AG04450 (cell line): ENCODE measurements around the gene PRSS12. TPM values are rescaled to one million over a fixed set of nuclear protein-coding genes. Genes with fewer than 3 reads are reported as not detected.

Experiments used
- CTCF ChIA-PET: fragments of 300-600, 350-600 bp; formaldehyde crosslinking; extraction: SDS; loops from one replicate; lab custom pipeline; 2022; ENCODE audit warnings: antibody characterized with exemption, inconsistent platforms; lab: Charles Lee
- POLR2A ChIA-PET: fragments of 350-600 bp; formaldehyde crosslinking; extraction: SDS; loops from one replicate; lab custom pipeline; 2021; ENCODE audit warnings: antibody characterized with exemption, inconsistent platforms; lab: Yijun Ruan, JAX
- DNase-seq: peaks from one replicate; pipeline ENCODE4 v3.0.0-alpha.2; 2011; ENCODE audit warnings: low read depth, low spot score
- H3K27ac ChIP-seq: one replicate; pipeline ENCODE4 v1.5.1; 2012; ENCODE audit warnings: low read depth, low read length, control low read depth
- H3K27me3 ChIP-seq: one replicate; pipeline ENCODE4 v1.6.0; 2012; ENCODE audit warnings: low read length; ENCODE audit not compliant: control insufficient read depth, insufficient read depth
- H3K4me3 ChIP-seq: 2 replicates; pipeline ENCODE4 v1.5.1; 2011; ENCODE audit warnings: mild to moderate bottlenecking, low read depth, low read length, control low read depth
- H3K9me3 ChIP-seq: 2 replicates; pipeline ENCODE4 v1.5.1; 2012; ENCODE audit warnings: low read length; ENCODE audit not compliant: control insufficient read depth, insufficient read depth
- polyA plus RNA-seq: library from polyadenylated mRNA; depleted of rRNA; stranded (reverse); fragments of >200 nt; gene quantifications from 2 replicates; pipeline ENCODE4 v1.2.3, GENCODE V29; 2011
- TF ChIP-seq, protein P1 (sequence below): IDR thresholded peaks from 2 replicates; pipeline ENCODE4 v1.5.1; 2011; ENCODE audit warnings: low read depth, low read length, control low read depth, inconsistent platforms

The PRSS12 gene
- polyA plus RNA-seq, 1 experiment: 155 TPM

DNA sequence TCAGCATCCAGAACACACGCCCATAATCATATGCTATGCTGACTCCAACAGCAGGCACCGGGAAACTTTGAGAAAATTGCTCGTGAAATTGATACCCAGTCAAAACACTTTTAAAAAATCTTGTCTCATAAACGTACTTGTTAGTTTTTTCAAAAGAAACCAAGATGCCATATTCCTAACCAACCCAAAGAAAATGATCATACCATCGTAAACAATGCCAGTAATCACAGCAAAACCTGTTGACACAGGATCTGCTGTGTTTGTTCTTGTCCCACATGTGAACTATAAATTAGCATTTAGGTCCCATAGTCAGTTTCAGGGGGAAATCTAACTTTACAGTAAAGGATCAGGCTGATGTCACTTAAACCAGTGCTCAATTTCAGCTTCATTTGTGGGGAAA, 23.0 kb downstream of the PRSS12 start:
- TF ChIP-seq, protein P1, sequence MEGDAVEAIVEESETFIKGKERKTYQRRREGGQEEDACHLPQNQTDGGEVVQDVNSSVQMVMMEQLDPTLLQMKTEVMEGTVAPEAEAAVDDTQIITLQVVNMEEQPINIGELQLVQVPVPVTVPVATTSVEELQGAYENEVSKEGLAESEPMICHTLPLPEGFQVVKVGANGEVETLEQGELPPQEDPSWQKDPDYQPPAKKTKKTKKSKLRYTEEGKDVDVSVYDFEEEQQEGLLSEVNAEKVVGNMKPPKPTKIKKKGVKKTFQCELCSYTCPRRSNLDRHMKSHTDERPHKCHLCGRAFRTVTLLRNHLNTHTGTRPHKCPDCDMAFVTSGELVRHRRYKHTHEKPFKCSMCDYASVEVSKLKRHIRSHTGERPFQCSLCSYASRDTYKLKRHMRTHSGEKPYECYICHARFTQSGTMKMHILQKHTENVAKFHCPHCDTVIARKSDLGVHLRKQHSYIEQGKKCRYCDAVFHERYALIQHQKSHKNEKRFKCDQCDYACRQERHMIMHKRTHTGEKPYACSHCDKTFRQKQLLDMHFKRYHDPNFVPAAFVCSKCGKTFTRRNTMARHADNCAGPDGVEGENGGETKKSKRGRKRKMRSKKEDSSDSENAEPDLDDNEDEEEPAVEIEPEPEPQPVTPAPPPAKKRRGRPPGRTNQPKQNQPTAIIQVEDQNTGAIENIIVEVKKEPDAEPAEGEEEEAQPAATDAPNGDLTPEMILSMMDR: no peak
- Histone ChIP-seq H3K4me3 (no peak overlapping the region), H3K27me3 (no peaks in the 10 kb centered on the region), H3K27ac (no peak overlapping the region), H3K9me3 (no peaks in the 10 kb centered on the region)
- POLR2A ChIA-PET: no interaction called here
- DNase-seq: no peak
- CTCF ChIA-PET: interaction anchor here (1.1 kb wide), 1 partner anchor 23 kb away, joined by 5 read pairs; the partner anchor contains the start of gene PRSS12

DNA sequence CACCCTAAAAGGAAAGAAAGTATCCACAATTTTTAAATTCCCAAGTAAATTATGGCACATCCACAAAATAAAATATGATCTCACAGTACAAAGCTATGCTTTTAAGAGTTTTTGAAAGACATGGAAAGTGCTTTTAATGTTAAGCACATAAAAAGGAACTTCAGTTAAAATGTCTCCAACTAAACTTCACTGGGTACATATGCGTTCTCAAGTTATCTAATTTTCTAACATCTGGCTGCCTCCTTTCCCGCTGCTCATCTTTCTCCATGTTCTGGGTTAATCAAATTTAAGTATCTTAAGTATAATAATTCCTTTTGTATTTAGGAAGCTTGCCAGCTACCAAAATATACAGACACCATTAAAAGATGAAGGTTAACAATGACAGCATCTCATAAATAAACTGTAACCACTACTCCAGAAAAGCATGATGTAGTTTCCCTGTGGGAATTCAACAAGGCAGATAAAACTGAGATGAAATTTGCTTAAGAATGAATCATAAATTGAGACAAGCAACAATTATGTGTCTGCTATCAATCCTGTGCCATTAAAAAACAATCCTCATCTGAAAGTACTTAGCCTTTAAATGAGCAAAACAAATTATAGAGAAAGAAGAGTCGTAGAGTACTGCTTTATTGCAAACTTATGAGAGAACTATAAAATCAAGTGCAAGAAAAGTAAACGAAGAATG, 25.1 kb downstream of the PRSS12 start:
- Histone ChIP-seq H3K9me3 (no peaks in the 10 kb centered on the region), H3K4me3 (no peak overlapping the region), H3K27ac (no peak overlapping the region), H3K27me3 (no peaks in the 10 kb centered on the region)
- TF ChIP-seq, protein P1: no peak
- POLR2A ChIA-PET: no interaction called here
- CTCF ChIA-PET: interaction anchor here (2.2 kb wide), 1 partner anchor 26 kb away, joined by 19 read pairs; the partner anchor contains the start of gene PRSS12
- DNase-seq: no peak

DNA sequence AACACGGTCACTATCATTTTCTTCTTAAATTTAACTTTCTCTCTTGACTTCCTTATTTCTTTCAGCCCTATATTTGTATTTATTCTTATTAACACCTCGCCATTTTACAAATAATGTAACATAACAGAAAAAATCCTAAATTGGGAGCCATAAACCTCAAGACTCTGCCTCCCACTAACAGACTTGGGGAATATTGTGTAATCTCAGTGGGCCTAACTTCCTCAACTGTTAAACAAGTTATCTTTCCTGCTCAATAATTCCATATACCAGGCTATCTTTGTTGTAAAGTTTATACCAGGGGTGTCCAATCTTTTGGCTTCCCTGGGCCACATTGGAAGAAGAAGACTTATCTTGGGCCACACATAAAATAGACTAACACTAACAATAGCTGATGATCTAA, 26.2 kb downstream of the PRSS12 start:
- CTCF ChIA-PET: interaction anchor here (0.6 to 2.2 kb wide), 2 partner anchors 27 to 56 kb away, joined by 3 to 19 read pairs; partner anchors contain the start of gene PRSS12
- DNase-seq: no peak
- POLR2A ChIA-PET: interaction anchor here (0.6 kb wide), 1 partner anchor 86 kb away, joined by 4 read pairs; no protein-coding TSS in a partner anchor
- no peaks in the 10 kb centered on the region for H3K27me3 ChIP-seq
- H3K9me3 ChIP-seq: no peaks in the 10 kb centered on the region
- no peak overlapping the region for H3K27ac ChIP-seq
- H3K4me3 ChIP-seq: no peak overlapping the region
- TF ChIP-seq, protein P1: no peak

DNA sequence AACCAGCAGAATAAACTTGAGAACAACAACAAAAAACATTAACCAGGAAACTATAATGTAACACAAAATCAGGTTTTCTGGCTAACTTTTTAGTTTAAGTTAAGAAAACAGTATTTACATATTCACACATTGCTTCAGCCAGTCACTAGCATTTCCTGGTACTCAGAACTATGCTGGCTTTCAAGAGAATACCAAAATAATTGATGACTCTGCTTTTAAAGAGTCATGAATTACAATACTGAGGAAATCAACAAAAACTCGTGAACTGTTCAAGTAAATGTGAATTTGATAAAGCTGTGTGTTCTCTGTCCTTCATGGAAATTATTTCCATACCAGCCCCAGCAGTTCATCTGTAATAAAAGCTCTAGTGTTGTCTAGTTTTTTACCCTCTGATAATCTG, 27.4 kb downstream of the PRSS12 start:
- no peaks in the 10 kb centered on the region for H3K9me3 ChIP-seq
- POLR2A ChIA-PET: no interaction called here
- no peak overlapping the region for H3K27ac ChIP-seq
- TF ChIP-seq, protein P1: no peak
- H3K4me3 ChIP-seq: no peak overlapping the region
- H3K27me3 ChIP-seq: no peaks in the 10 kb centered on the region
- no peak for DNase-seq
- CTCF ChIA-PET: interaction anchor here (0.6 kb wide), 1 partner anchor 28 kb away, joined by 3 read pairs; the partner anchor contains the start of gene PRSS12

DNA sequence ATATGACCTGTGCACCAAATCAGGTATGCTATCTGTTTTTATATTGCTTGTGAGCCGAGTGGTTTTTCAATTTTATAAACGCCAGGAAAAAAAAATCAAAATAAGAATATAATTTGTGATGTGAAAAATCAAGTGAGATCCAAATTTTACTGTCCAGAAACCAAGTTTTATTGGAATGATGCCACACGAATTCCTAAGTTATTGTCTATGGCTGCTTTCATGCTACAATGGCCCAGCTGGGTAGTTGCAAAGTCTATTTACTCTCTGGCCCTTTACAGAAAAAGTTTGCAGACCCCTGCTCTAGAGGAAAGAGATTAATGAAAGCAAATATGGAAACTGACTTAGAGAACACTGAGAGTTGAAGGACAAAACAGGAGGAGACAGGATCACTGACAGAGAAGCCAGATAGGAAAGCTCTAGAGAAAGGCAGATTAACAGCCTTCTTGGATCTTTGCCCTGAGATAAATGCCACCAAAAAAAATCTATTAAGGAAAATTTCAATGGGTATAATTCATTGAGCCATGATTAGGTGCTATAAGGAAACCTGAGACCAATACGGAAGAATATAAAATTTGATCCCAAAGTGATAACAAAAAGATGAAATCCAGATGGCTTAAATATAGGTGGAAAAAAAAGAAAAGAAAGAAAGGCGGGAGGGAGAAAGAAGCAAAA, 29.8 kb downstream of the PRSS12 start:
- ChIA-PET POLR2A (no interaction called here), CTCF (interaction anchor here (1.0 kb wide), 1 partner anchor 30 kb away, joined by 3 read pairs; the partner anchor contains the start of gene PRSS12)
- Histone ChIP-seq H3K27ac (no peak overlapping the region), H3K27me3 (no peaks in the 10 kb centered on the region), H3K9me3 (no peaks in the 10 kb centered on the region), H3K4me3 (no peak overlapping the region)
- TF ChIP-seq, protein P1: no peak
- DNase-seq: no peak
